WTC11 (cell line): ENCODE results near the gene C4orf50.

ENCODE experiments used
- CREB1 ChIP-seq: sonication (generic); formaldehyde crosslinking; IDR thresholded peaks from 2 replicates; pipeline ENCODE4 v1.8.0; 2023; ENCODE audit warnings: mild to moderate bottlenecking, missing genetic modification reagents
- TCF7 ChIP-seq: sonication (generic); formaldehyde crosslinking; IDR thresholded peaks from 2 replicates; pipeline ENCODE4 v1.8.0; 2022; ENCODE audit warnings: mild to moderate bottlenecking, low read depth, missing genetic modification reagents, moderate library complexity
- TF ChIP-seq, protein P1 (sequence below): sonication (generic); formaldehyde crosslinking; IDR thresholded peaks from 2 replicates; pipeline ENCODE4 v1.8.0; 2022; ENCODE audit warnings: mild to moderate bottlenecking, missing genetic modification reagents

- TF ChIP-seq CREB1 (CRISPR knock-in tag) (no peak), TCF7 (no peak)
- TF ChIP-seq, protein P1, sequence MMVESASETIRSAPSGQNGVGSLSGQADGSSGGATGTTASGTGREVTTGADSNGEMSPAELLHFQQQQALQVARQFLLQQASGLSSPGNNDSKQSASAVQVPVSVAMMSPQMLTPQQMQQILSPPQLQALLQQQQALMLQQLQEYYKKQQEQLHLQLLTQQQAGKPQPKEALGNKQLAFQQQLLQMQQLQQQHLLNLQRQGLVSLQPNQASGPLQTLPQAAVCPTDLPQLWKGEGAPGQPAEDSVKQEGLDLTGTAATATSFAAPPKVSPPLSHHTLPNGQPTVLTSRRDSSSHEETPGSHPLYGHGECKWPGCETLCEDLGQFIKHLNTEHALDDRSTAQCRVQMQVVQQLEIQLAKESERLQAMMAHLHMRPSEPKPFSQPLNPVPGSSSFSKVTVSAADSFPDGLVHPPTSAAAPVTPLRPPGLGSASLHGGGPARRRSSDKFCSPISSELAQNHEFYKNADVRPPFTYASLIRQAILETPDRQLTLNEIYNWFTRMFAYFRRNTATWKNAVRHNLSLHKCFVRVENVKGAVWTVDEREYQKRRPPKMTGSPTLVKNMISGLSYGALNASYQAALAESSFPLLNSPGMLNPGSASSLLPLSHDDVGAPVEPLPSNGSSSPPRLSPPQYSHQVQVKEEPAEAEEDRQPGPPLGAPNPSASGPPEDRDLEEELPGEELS (CRISPR knock-in tag), result no peak
These were observed 41.3 kb downstream of the C4orf50 start for GRCh38 chr4:5976921-5977320.
